HL-60 (cell line): ENCODE measurements around the gene EFCAB8.

ENCODE experiments used
- CTCF ChIP-seq: IDR thresholded peaks from one replicate; pipeline ENCODE4 v1.5.1; 2011; ENCODE audit warnings: low read length, control low read depth, inconsistent platforms; ENCODE audit not compliant: insufficient read depth
- GABPA ChIP-seq: IDR thresholded peaks from 2 replicates; pipeline ENCODE4 v1.6.1; 2012; ENCODE audit warnings: low read depth
- POLR2AphosphoS5 ChIP-seq: IDR thresholded peaks from 2 replicates; pipeline ENCODE4 v1.6.1; 2012; ENCODE audit warnings: low read depth

- TF ChIP-seq CTCF = no peak
- no peak for TF ChIP-seq GABPA
- no peak for TF ChIP-seq POLR2AphosphoS5
These were observed 21.9 kb downstream of the EFCAB8 start for GRCh38 chr20:32880635-32881034.
